Panc1 (cell line): ENCODE results near the gene CAMK1D. TPM values are rescaled to one million over a fixed set of nuclear protein-coding genes. Genes with fewer than 3 reads are reported as not detected.

Experiments
- ATAC-seq: fragments of 200-7000 bp; cut with Tn5 transposase; 2 replicates; pipeline ENCODE4 v1.9.1; 2020; ENCODE audit warnings: mild to moderate bottlenecking, moderate library complexity
- BruUV-seq: library from RNA; stranded (reverse); fragments of 400-500 nt; replicated peaks from 2 replicates; lab custom pipeline; 2021; lab: Mats Ljungman, UMichigan
- CTCF ChIA-PET: fragments of 300-600 bp; sonication (Branson Sonifier 250); formaldehyde crosslinking; loops from one replicate; lab custom pipeline; 2022; ENCODE audit warnings: antibody characterized with exemption; lab: Charles Lee
- POLR2A ChIA-PET: fragments of 300-600 bp; sonication (Branson Sonifier 250); formaldehyde crosslinking; loops from one replicate; lab custom pipeline; 2022; ENCODE audit warnings: antibody characterized with exemption; lab: Charles Lee
- DNase-seq: peaks from one replicate; pipeline ENCODE4 v3.0.0-alpha.2; 2010; ENCODE audit warnings: low read depth, low spot score
- H3K27ac ChIP-seq: 2 replicates; pipeline ENCODE4 v1.5.1; 2011; ENCODE audit warnings: mild to moderate bottlenecking, low read length, inconsistent platforms
- H3K27me3 ChIP-seq: fragments of 200-500 bp; sonication (Bioruptor generic); 2 replicates; pipeline ENCODE4 v1.6.0; 2014; ENCODE audit warnings: low read length, inconsistent platforms; ENCODE audit not compliant: control insufficient read depth, insufficient read depth
- H3K36me3 ChIP-seq: fragments of 200-500 bp; sonication (Bioruptor generic); 2 replicates; pipeline ENCODE4 v1.5.1; 2014; ENCODE audit warnings: inconsistent platforms, mild to moderate bottlenecking, low read length, moderate library complexity; ENCODE audit not compliant: control insufficient read depth, insufficient read depth
- H3K4me1 ChIP-seq: 2 replicates; pipeline ENCODE4 v1.5.1; 2011; ENCODE audit warnings: inconsistent platforms, mild to moderate bottlenecking, low read length, moderate library complexity; ENCODE audit not compliant: control insufficient read depth, insufficient read depth
- H3K4me3 ChIP-seq, 2 experiments: 2 replicates each; pipeline ENCODE4 v1.5.1; 2011 to 2012; ENCODE audit warnings: low read depth in 2 of 2, low read length in 2 of 2, mild to moderate bottlenecking in 2 of 2, inconsistent platforms in 1 of 2, moderate library complexity in 1 of 2
- H3K9me3 ChIP-seq: fragments of 200-500 bp; sonication (Bioruptor generic); 2 replicates; pipeline ENCODE4 v1.5.1; 2014; ENCODE audit warnings: low read depth, mild to moderate bottlenecking, inconsistent platforms, low read length, moderate library complexity; ENCODE audit not compliant: control insufficient read depth, insufficient read depth
- CTCF ChIP-seq: fragments of 450-650 bp; IDR thresholded peaks from 2 replicates; pipeline ENCODE4 v1.5.1; 2017; ENCODE audit warnings: mild to moderate bottlenecking
- POLR2AphosphoS5 ChIP-seq: IDR thresholded peaks from 2 replicates; pipeline ENCODE4 v1.6.1; 2012; ENCODE audit warnings: mild to moderate bottlenecking, low read depth, low read length, moderate library complexity
- REST ChIP-seq, 2 experiments: IDR thresholded peaks; 2 replicates each; pipeline ENCODE4 v1.6.1; 2011 to 2012; ENCODE audit warnings: low read depth in 2 of 2, control low read depth in 1 of 2, low read length in 1 of 2, mild to moderate bottlenecking in 1 of 2, moderate library complexity in 1 of 2; ENCODE audit not compliant: insufficient read depth in 1 of 2
- SIN3A ChIP-seq: IDR thresholded peaks from 2 replicates; pipeline ENCODE4 v1.6.1; 2012; ENCODE audit warnings: low read depth, mild to moderate bottlenecking, low read length, moderate library complexity, borderline replicate concordance; ENCODE audit not compliant: insufficient read depth
- TCF7L2 ChIP-seq: IDR thresholded peaks from 2 replicates; pipeline ENCODE4 v1.6.1; 2011; ENCODE audit warnings: mild to moderate bottlenecking, low read depth, low read length, inconsistent platforms
- in situ Hi-C: cut with HindIII; loops from 2 replicates; pipeline ENCODE4 v1.10.0; 2016; ENCODE audit warnings: low sequenced_read_pairs, low pct_unique_long_range_greater_than_20kb
- intact Hi-C: fragments of 100-400 bp; cut with micrococcal nuclease; formaldehyde crosslinking; loops from one replicate; pipeline ENCODE4 v1.10.0; 2022; ENCODE audit not compliant: unreplicated experiment
- total RNA-seq: library from RNA; stranded (reverse); gene quantifications from one replicate; pipeline ENCODE4 v1.2.1, GENCODE V29; 2021; ENCODE audit not compliant: unreplicated experiment

Gene CAMK1D
- total RNA-seq, 1 experiment from 2014 or later, result 5.7 TPM

GRCh38 chr10:12509016-12509793 is 159.9 kb downstream of the CAMK1D start:
- in situ Hi-C loops, result no loop called here
- ChIA-PET POLR2A (no interaction called here), CTCF (no interaction called here)
- ATAC-seq (no peak), DNase-seq (no peak)
- H3K27ac ChIP-seq, result no peak overlapping the region
- no TSS peak for BruUV-seq
- no peaks in the 10 kb centered on the region for H3K4me1 ChIP-seq
- no peaks in the 10 kb centered on the region for H3K27me3 ChIP-seq
- H3K4me3 ChIP-seq, result no peak overlapping the region
- no peaks in the 10 kb centered on the region for H3K9me3 ChIP-seq
- H3K36me3 ChIP-seq, result no peaks in the 10 kb centered on the region
- intact Hi-C loops, result no loop called here
- TF ChIP-seq REST (IDR thresholded peaks at IDR 0.05; ENCODE audit: insufficient read depth in 1 of 2, low read depth in 2 of 2, low read length in 1 of 2), result no peak
- no peak for TF ChIP-seq POLR2AphosphoS5

GRCh38 chr10:12509794-12510100 is 160.4 kb downstream of the CAMK1D start:
- intact Hi-C loops, result no loop called here
- DNase-seq (no peak), ATAC-seq (no peak)
- POLR2A ChIA-PET, result no interaction called here
- no TSS peak for BruUV-seq
- Histone ChIP-seq H3K4me1 (no peaks in the 10 kb centered on the region), H3K27me3 (no peaks in the 10 kb centered on the region), H3K27ac (no peak overlapping the region), H3K4me3 (no peak overlapping the region), H3K9me3 (no peaks in the 10 kb centered on the region), H3K36me3 (no peaks in the 10 kb centered on the region)
- CTCF ChIA-PET, result no interaction called here
- TF ChIP-seq SIN3A (no peak), TCF7L2 (no peak), CTCF (no peak), POLR2AphosphoS5 (no peak), REST (IDR thresholded peaks at IDR 0.05; ENCODE audit: insufficient read depth in 1 of 2, low read depth in 2 of 2, low read length in 1 of 2) (no peak)
- in situ Hi-C loops, result no loop called here
